ENCODE results near the gene RCL1. TPM values are rescaled to one million over a fixed set of nuclear protein-coding genes. Genes with fewer than 3 reads are reported as not detected.

RCL1 gene
- total and polyA plus RNA-seq, 2 donors (not counting 3 experiments of a cell fraction or from before 2014, with no cell fraction given): 12.9 to 13.2 TPM

- Histone ChIP-seq H3K27ac (ENCODE audit: insufficient read depth, low read depth, low read length) (peak overlapping the region; percentile 19), H3K4me3 (replicated peaks in 1 of 3; ENCODE audit: insufficient read depth in 1 of 3, low read depth in 1 of 3, low read length in 3 of 3) (no peak overlapping the region)
- DNase-seq (ENCODE audit: low read depth, low spot score): peak; percentile 47
Observed at GRCh38 chr9:4829969-4830368, 37.2 kb downstream of the RCL1 start.

GRCh38 chr9:4830699-4831098, 38.0 kb downstream of the RCL1 start:
- intact Hi-C loops (cut with micrococcal nuclease): no loop called here
- Histone ChIP-seq H3K79me2 (ENCODE audit: control insufficient read depth, insufficient read depth, low read length) (peaks cover 11% of the 10 kb centered on the region), H3K27ac (ENCODE audit: insufficient read depth, low read depth, low read length) (no peak overlapping the region), H2AFZ (ENCODE audit: low read depth, low read length) (no peak overlapping the region), H3K4me1 (ENCODE audit: control insufficient read depth, extremely low read depth, insufficient read depth, low read length) (peaks cover 46% of the 10 kb centered on the region), H3K4me2 (ENCODE audit: insufficient read depth, low read length) (no peak overlapping the region), H3K36me3 (ENCODE audit: control insufficient read depth in 2 of 2, extremely low read depth in 1 of 2, insufficient read depth in 2 of 2, low read length in 2 of 2) (no peaks in the 10 kb centered on the region), H3K27me3 (ENCODE audit: control insufficient read depth in 2 of 2, insufficient read depth in 2 of 2, low read length in 2 of 2) (no peaks in the 10 kb centered on the region), H3K9me3 (replicated peaks; ENCODE audit: control insufficient read depth, insufficient read depth, low read length) (no peaks in the 10 kb centered on the region), H4K20me1 (replicated peaks; ENCODE audit: control insufficient read depth, extremely low read depth, insufficient read depth, low read length) (no peaks in the 10 kb centered on the region), H3K9me1 (replicated peaks; ENCODE audit: control insufficient read depth, extremely low read depth, insufficient read depth, low read length) (no peaks in the 10 kb centered on the region), H3K4me3 (replicated peaks in 1 of 3; ENCODE audit: insufficient read depth in 1 of 3, low read depth in 1 of 3, low read length in 3 of 3) (no peak overlapping the region), H3K9ac (replicated peaks; ENCODE audit: extremely low read depth, insufficient read depth, low read length) (no peak overlapping the region)
- CTCF ChIA-PET: interaction anchor here (0.8 to 1.2 kb wide), 2 partner anchors 12 to 68 kb away, joined by 3 to 4 read pairs; no protein-coding TSS in a partner anchor
- dilution Hi-C loops (cut with MboI; ENCODE audit: extremely low pct_ligation_motif_present, low sequenced_read_pairs): no loop called here
- no TSS peak for BruUV-seq (replicated peaks)
- POLR2A ChIA-PET: no interaction called here
- FAIRE-seq (no peak), DNase-seq (ENCODE audit: low read depth, low spot score) (no peak)
- TF ChIP-seq POLR2AphosphoS5 (IDR thresholded peaks at IDR 0.05; ENCODE audit: insufficient read depth, low read depth, low read length) (no peak), JUN (IDR thresholded peaks at IDR 0.05; ENCODE audit: borderline replicate concordance, insufficient read depth, insufficient read length, low read depth) (no peak), FOS (IDR thresholded peaks at IDR 0.05; ENCODE audit: borderline replicate concordance, insufficient read depth, low read length) (no peak), MYC (IDR thresholded peaks at IDR 0.05; ENCODE audit: low read depth, low read length) (no peak), CTCF (IDR thresholded peaks at IDR 0.05; ENCODE audit: extremely low read depth in 1 of 2, insufficient read depth in 1 of 2, low read depth in 1 of 2, low read length in 2 of 2) (no peak)

More at GRCh38 chr9:4829969-4830368, 37.2 kb downstream of the RCL1 start:
- dilution Hi-C loops (cut with MboI; ENCODE audit: extremely low pct_ligation_motif_present, low sequenced_read_pairs): no loop called here
- Histone ChIP-seq H3K79me2 (ENCODE audit: control insufficient read depth, insufficient read depth, low read length) (peaks cover 11% of the 10 kb centered on the region), H3K9me1 (replicated peaks; ENCODE audit: control insufficient read depth, extremely low read depth, insufficient read depth, low read length) (no peaks in the 10 kb centered on the region), H3K9ac (replicated peaks; ENCODE audit: extremely low read depth, insufficient read depth, low read length) (no peak overlapping the region), H3K4me1 (ENCODE audit: control insufficient read depth, extremely low read depth, insufficient read depth, low read length) (peaks cover 45% of the 10 kb centered on the region), H3K9me3 (replicated peaks; ENCODE audit: control insufficient read depth, insufficient read depth, low read length) (no peaks in the 10 kb centered on the region), H3K4me2 (ENCODE audit: insufficient read depth, low read length) (no peak overlapping the region), H3K27me3 (ENCODE audit: control insufficient read depth in 2 of 2, insufficient read depth in 2 of 2, low read length in 2 of 2) (no peaks in the 10 kb centered on the region), H4K20me1 (replicated peaks; ENCODE audit: control insufficient read depth, extremely low read depth, insufficient read depth, low read length) (no peaks in the 10 kb centered on the region), H2AFZ (ENCODE audit: low read depth, low read length) (no peak overlapping the region), H3K36me3 (ENCODE audit: control insufficient read depth in 2 of 2, extremely low read depth in 1 of 2, insufficient read depth in 2 of 2, low read length in 2 of 2) (no peaks in the 10 kb centered on the region)
- POLR2A ChIA-PET: no interaction called here
- TF ChIP-seq FOS (IDR thresholded peaks at IDR 0.05; ENCODE audit: borderline replicate concordance, insufficient read depth, low read length): peak; percentile 8
- no peak for TF ChIP-seq POLR2AphosphoS5 (IDR thresholded peaks at IDR 0.05; ENCODE audit: insufficient read depth, low read depth, low read length)
- no peak for FAIRE-seq
- CTCF ChIA-PET: interaction anchor here (0.8 to 1.2 kb wide), 2 partner anchors 12 to 67 kb away, joined by 3 to 4 read pairs; no protein-coding TSS in a partner anchor
- no TSS peak for BruUV-seq (replicated peaks)
- intact Hi-C loops (cut with micrococcal nuclease): no loop called here

Data from endothelial cell of umbilical vein (primary cell).